ENCODE results near the gene IGF2R. TPM values are rescaled to one million over a fixed set of nuclear protein-coding genes. Genes with fewer than 3 reads are reported as not detected.
"Not testable (repeated sequence)": the region's sequence is repeated elsewhere in the genome, so short reads cannot be mapped to it uniquely, and the experiment has no call there.

Gene IGF2R
- polyA plus RNA-seq, 3 donors from 2014 or later = 17.2 to 54.9 (median 21.4) TPM

GRCh38 chr6:160118620-160119229 lies 149.8 kb downstream of the IGF2R start:
- peaks cover 4 to 20% (median 5%) of the 10 kb centered on the region in 3 donors for H3K36me3 Mint-ChIP-seq
- H3K27ac Mint-ChIP-seq = no peak overlapping the region
- no peaks in the 10 kb centered on the region for H3K9me3 Mint-ChIP-seq
- DNase-seq = no peak
- H3K27me3 Mint-ChIP-seq (ENCODE audit: low read depth in 3 of 3) = peaks cover 2 to 5% (median 2%) of the 10 kb centered on the region in 3 donors
- H3K4me1 Mint-ChIP-seq = no peaks in the 10 kb centered on the region
- no peak overlapping the region for H3K4me3 Mint-ChIP-seq

- no peak for DNase-seq
- H3K27me3 Mint-ChIP-seq (ENCODE audit: low read depth in 3 of 3) = peaks cover 2 to 8% (median 2%) of the 10 kb centered on the region in 3 donors
- H3K4me1 Mint-ChIP-seq = no peaks in the 10 kb centered on the region
- no peaks in the 10 kb centered on the region for H3K9me3 Mint-ChIP-seq
- H3K36me3 Mint-ChIP-seq = peaks cover 5 to 21% (median 5%) of the 10 kb centered on the region in 3 donors
- H3K27ac Mint-ChIP-seq = peak overlapping the region in 1 of 6 donors; percentile 62
- H3K4me3 Mint-ChIP-seq = no peak overlapping the region
These were observed 151.2 kb downstream of the IGF2R start for GRCh38 chr6:160120087-160120486.

- no peaks in the 10 kb centered on the region for H3K4me1 Mint-ChIP-seq
- no peak within 1 kb of the TSS for H3K4me3 Mint-ChIP-seq
- no peak for DNase-seq
- H3K9me3 Mint-ChIP-seq = no peaks in the 10 kb centered on the region
- H3K27me3 Mint-ChIP-seq (ENCODE audit: low read depth in 3 of 3) = peaks cover 2 to 5% (median 2%) of the 10 kb centered on the region in 3 donors
- H3K36me3 Mint-ChIP-seq = peaks cover 5 to 21% (median 5%) of the 10 kb centered on the region in 3 donors
- H3K27ac Mint-ChIP-seq = peak within 1 kb of the TSS in 1 of 6 donors; percentile 17
These were observed 152.7 kb downstream of the IGF2R start, which contains the start of gene SLC22A1 for GRCh38 chr6:160121558-160121957. SLC22A1 (plus strand) TSS chr6:160121815; CDS start chr6:160121936, 121 bp downstream.

- Mint-ChIP-seq H3K4me3 (no peak overlapping the region), H3K36me3 (peaks cover 5 to 21% (median 5%) of the 10 kb centered on the region in 3 donors)
These were observed 153.1 kb downstream of the IGF2R start for GRCh38 chr6:160121981-160122380.

GRCh38 chr6:160122744-160123143 lies 153.9 kb downstream of the IGF2R start:
- no peaks in the 10 kb centered on the region for H3K4me1 Mint-ChIP-seq
- H3K4me3 Mint-ChIP-seq = no peak overlapping the region
- H3K36me3 Mint-ChIP-seq = peaks cover 5 to 20% (median 5%) of the 10 kb centered on the region in 3 donors
- H3K9me3 Mint-ChIP-seq = no peaks in the 10 kb centered on the region
- H3K27ac Mint-ChIP-seq = peak overlapping the region in 1 of 6 donors; percentile 17
- peaks cover 2 to 5% (median 2%) of the 10 kb centered on the region in 3 donors for H3K27me3 Mint-ChIP-seq (ENCODE audit: low read depth in 3 of 3)
- DNase-seq = no peak

More at GRCh38 chr6:160121981-160122380, 153.1 kb downstream of the IGF2R start:
- no peak for DNase-seq
- Mint-ChIP-seq H3K9me3 (no peaks in the 10 kb centered on the region), H3K27ac (no peak overlapping the region), H3K4me1 (no peaks in the 10 kb centered on the region), H3K27me3 (ENCODE audit: low read depth in 3 of 3) (peaks cover 2 to 5% (median 2%) of the 10 kb centered on the region in 3 donors)

- H3K27ac Mint-ChIP-seq = peak overlapping the region in 3 of 6 donors; percentile 4 to 64 (median 26)
- no peaks in the 10 kb centered on the region for H3K9me3 Mint-ChIP-seq
- no peak overlapping the region for H3K4me3 Mint-ChIP-seq
These were observed 155.1 kb downstream of the IGF2R start for GRCh38 chr6:160124007-160124406.

GRCh38 chr6:160124605-160125004 lies 155.7 kb downstream of the IGF2R start:
- H3K4me3 Mint-ChIP-seq = no peak overlapping the region
- peaks cover 2 to 5% (median 2%) of the 10 kb centered on the region in 3 donors for H3K27me3 Mint-ChIP-seq (ENCODE audit: low read depth in 3 of 3)
- H3K36me3 Mint-ChIP-seq = peaks cover 4 to 11% (median 5%) of the 10 kb centered on the region in 3 donors

More at GRCh38 chr6:160124007-160124406, 155.1 kb downstream of the IGF2R start:
- peaks cover 5 to 17% (median 5%) of the 10 kb centered on the region in 3 donors for H3K36me3 Mint-ChIP-seq
- H3K27me3 Mint-ChIP-seq (ENCODE audit: low read depth in 3 of 3) = peaks cover 2 to 5% (median 2%) of the 10 kb centered on the region in 3 donors
- H3K4me1 Mint-ChIP-seq = no peaks in the 10 kb centered on the region
- DNase-seq = no peak

GRCh38 chr6:160125105-160125504 lies 156.2 kb downstream of the IGF2R start:
- not testable (repeated sequence) for H3K9me3 Mint-ChIP-seq; H3K27me3 Mint-ChIP-seq (ENCODE audit: low read depth in 3 of 3)

More at GRCh38 chr6:160124605-160125004, 155.7 kb downstream of the IGF2R start:
- Mint-ChIP-seq H3K4me1 (no peaks in the 10 kb centered on the region), H3K9me3 (no peaks in the 10 kb centered on the region), H3K27ac (no peak overlapping the region)
- DNase-seq = no peak

GRCh38 chr6:160127270-160128124 lies 158.6 kb downstream of the IGF2R start:
- H3K27ac Mint-ChIP-seq = peak overlapping the region in 1 of 6 donors; percentile 16
- H3K27me3 Mint-ChIP-seq (ENCODE audit: low read depth in 3 of 3) = peaks cover 2 to 7% (median 3%) of the 10 kb centered on the region in 3 donors
- H3K36me3 Mint-ChIP-seq = peaks cover 5 to 14% (median 13%) of the 10 kb centered on the region in 3 donors
- no peak for DNase-seq
- H3K4me3 Mint-ChIP-seq = no peak overlapping the region
- H3K9me3 Mint-ChIP-seq = no peaks in the 10 kb centered on the region
- no peaks in the 10 kb centered on the region for H3K4me1 Mint-ChIP-seq

More at GRCh38 chr6:160125105-160125504, 156.2 kb downstream of the IGF2R start:
- H3K36me3 Mint-ChIP-seq, DNase-seq, H3K4me1 Mint-ChIP-seq, H3K27ac Mint-ChIP-seq, H3K4me3 Mint-ChIP-seq: not testable (repeated sequence)

GRCh38 chr6:160128125-160128683 lies 159.3 kb downstream of the IGF2R start:
- Mint-ChIP-seq H3K27me3 (ENCODE audit: low read depth in 3 of 3) (peaks cover 1 to 7% (median 3%) of the 10 kb centered on the region in 3 donors), H3K9me3 (no peaks in the 10 kb centered on the region), H3K4me1 (no peaks in the 10 kb centered on the region)

GRCh38 chr6:160128879-160129516 lies 160.1 kb downstream of the IGF2R start:
- Mint-ChIP-seq H3K27ac (peak overlapping the region in 3 of 6 donors; percentile 13 to 53 (median 18)), H3K4me3 (no peak overlapping the region), H3K27me3 (ENCODE audit: low read depth in 3 of 3) (peaks cover 0 to 7% (median 3%) of the 10 kb centered on the region in 3 donors), H3K36me3 (peaks cover 5 to 11% (median 8%) of the 10 kb centered on the region in 3 donors), H3K4me1 (no peaks in the 10 kb centered on the region), H3K9me3 (no peaks in the 10 kb centered on the region)
- no peak for DNase-seq

More at GRCh38 chr6:160128125-160128683, 159.3 kb downstream of the IGF2R start:
- Mint-ChIP-seq H3K4me3 (no peak overlapping the region), H3K27ac (peak overlapping the region in 1 of 6 donors; percentile 16), H3K36me3 (peaks cover 5 to 15% (median 13%) of the 10 kb centered on the region in 3 donors)
- no peak for DNase-seq

- Mint-ChIP-seq H3K4me3 (peak overlapping the region in 1 of 5 donors; percentile 18), H3K36me3 (peaks cover 4 to 10% (median 5%) of the 10 kb centered on the region in 3 donors), H3K27ac (peak overlapping the region in 2 of 6 donors; percentile 13 to 18), H3K27me3 (ENCODE audit: low read depth in 3 of 3) (peaks cover 0 to 5% (median 3%) of the 10 kb centered on the region in 3 donors), H3K9me3 (no peaks in the 10 kb centered on the region), H3K4me1 (no peaks in the 10 kb centered on the region)
- no peak for DNase-seq
These were observed 161.2 kb downstream of the IGF2R start for GRCh38 chr6:160129881-160130615.

All from immature natural killer cell (primary cell).